Ramos (cell line): ENCODE data around the gene SPACDR.
"Not testable (repeated sequence)": the region's sequence is repeated elsewhere in the genome, so short reads cannot be mapped to it uniquely, and the experiment has no call there.

Source experiments
- in situ Hi-C: fragments of 300-500 bp; cut with MboI; formaldehyde crosslinking; loops from one replicate; pipeline ENCODE4 v1.14.3; 2022; ENCODE audit warnings: low sequenced_read_pairs; ENCODE audit not compliant: unreplicated experiment

The SPACDR gene, protein sequence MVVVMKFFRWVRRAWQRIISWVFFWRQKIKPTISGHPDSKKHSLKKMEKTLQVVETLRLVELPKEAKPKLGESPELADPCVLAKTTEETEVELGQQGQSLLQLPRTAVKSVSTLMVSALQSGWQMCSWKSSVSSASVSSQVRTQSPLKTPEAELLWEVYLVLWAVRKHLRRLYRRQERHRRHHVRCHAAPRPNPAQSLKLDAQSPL

DNA sequence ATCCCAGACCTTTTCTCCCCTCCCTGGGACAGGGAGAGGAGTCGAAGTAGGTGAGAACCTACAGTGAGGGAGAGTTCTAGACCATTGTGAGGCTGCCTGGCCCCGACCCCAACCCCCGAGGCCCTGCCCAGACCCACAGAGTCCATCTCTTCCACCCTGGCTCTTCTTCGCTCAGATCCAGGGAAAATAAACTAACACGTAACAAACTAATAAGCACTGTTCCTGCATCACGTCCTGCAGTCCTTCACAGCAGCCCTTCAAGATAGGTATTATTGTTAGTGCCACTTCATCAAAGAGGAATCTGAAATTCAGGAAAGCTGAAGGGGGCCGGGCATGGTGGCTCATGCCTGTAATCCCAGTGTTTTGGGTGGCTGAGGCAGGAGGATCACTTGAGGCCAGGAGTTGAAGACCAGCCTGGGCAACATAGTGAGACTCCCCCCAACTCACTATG lies at the start of gene SPACDR:
TSS of gene SPACDR (minus strand) at position 51 of the 451 bp plus-strand sequence. CDS start 235 bp downstream, outside the sequence.
- in situ Hi-C loops: no loop called here

DNA sequence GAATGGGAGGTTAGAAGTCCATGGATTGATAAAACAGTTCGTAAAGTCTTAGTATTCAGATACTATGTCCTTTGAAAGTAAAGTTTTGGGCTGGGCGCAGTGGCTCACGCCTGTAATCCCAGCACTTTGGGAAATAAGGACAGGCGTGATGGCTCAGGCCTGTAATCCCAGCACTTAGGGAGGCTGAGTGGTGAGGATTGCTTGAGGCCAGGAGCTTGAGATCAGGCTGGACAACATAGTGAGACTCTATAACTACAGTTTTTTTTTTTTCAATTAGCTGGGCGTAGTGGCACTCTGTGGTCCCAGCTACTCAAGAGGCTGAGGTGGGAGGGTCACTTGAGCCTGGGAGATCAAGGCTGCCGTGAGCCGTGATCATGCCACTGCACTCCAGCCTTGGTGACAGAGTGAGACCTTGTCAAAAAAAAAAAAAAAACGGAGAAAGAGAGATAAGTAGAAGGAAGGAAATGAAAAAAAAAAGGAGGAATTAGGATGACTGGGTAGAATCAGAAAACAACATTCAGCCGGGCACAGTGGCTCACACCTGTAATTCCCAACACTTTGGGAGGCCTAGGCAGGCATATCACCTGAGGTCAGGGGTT lies 49.3 kb upstream of the SPACDR start:
- in situ Hi-C loops: no loop called here

DNA sequence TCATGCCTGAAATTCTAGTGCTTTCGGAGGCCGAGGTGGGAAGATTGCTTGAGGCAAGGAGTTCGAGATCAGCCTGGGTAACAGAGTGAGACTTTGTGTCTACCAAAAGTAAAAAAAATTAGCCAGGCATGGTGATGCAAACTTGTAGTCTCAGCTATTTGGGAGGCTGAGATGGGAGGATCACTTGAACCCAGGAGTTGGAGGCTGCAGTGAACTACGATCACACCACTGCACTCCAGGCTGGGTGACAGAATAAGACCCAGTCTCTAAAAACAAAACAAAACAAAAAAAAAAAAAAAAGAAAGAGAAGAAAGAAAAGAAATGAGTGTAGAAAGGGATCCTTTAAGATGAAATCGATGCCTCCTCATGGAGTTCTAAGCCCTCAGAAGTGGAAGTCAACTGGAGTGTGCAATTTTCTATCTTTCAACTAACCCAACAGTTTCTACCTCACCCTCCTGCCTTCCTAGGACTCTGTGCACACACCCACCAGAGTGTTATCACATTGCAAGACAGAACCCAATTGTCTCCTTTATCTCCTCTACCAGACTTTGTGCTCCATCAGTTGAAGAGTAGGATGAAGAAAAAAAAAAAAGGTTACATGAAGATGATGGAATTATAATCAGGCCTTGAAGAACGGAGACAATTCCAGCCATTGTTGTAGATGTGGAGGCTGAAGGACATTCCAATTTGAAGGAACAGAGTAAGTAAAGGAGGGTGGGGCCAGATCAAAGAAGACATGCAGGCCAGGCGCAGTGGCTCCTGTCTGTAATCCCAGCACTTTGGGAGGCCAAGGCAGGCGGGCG lies 46.6 kb upstream of the SPACDR start:
- in situ Hi-C loops: no loop called here

DNA sequence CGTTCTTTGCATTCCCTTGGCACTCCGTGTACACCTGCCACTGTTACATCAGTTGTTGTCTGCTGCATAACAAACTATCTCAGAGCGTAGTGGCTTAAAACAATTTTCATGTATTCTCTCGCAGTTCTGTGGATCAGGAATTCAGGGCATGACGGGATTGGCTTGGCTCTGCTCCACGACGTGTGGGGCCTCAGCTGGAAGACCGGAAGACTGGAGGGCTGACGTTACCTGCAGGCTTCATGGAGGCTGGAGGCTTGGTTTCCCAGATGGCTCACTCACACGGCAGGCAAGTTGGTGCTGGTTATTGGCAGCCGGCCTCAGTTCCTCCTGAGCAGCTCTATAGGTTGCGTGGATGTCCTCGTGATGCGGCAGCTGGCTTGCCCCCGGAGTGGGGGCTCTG lies 45.2 kb upstream of the SPACDR start:
- in situ Hi-C loops: no loop called here

DNA sequence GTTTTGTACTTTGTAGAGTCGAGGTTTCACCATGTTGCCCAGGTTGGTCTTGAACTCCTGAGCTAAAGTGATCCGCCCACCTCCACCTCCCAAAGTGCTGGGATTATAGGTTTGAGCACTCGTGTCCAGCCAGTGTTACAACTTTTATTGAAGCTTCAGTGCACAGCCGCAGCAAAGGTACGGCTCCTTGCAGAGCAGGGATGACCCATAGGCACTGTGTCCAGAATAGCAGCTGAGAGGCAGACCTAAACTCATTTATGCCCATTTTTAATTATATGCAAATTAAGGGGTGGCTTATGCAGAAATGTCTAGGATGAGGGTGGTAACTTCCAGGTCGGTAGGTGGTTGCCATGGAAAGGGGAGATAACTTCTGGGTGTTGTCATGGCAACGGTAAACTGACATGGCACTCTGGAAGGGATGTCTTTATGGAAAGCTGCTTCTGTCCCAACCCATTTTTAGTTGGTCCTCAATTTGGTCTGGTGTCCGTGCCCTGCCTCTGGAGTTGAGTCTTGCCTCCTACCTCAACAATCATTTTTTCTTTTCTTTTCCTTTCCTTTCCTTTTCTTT lies 42.4 kb upstream of the SPACDR start:
- in situ Hi-C loops: no loop called here

DNA sequence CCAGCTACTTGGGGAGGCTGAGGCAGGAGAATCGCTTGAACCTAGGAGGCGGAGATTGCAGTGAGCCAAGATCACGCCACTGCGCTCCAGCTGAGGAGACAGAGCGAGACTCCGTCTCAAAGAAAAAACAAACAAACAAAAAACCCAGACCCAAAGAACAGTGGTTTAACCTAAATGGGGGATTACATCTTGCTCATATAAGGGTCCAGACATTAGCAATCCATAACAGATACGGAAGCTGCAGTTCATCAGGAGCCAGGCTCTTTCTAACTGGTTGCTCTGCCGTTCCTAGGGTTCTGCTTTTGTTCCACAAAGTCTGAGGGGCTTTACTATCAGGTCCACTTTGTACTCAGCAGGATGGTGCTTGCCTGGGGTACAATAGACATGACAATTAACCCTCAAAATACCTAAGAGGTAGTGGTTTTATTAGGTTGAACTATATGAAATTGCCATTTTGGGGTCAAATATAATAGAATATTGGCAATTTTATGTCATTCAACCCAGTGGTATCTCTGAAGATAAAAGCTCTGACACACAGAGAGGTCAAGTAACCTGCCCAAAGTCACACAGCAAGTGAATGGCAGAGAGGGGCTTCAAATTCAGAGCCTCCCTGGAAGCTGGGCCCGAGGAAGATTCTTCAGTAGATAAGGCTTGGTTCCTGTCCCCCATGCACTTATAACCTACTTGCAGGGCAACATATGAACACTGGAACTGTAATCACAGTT lies 41.0 kb upstream of the SPACDR start:
- in situ Hi-C loops: no loop called here

DNA sequence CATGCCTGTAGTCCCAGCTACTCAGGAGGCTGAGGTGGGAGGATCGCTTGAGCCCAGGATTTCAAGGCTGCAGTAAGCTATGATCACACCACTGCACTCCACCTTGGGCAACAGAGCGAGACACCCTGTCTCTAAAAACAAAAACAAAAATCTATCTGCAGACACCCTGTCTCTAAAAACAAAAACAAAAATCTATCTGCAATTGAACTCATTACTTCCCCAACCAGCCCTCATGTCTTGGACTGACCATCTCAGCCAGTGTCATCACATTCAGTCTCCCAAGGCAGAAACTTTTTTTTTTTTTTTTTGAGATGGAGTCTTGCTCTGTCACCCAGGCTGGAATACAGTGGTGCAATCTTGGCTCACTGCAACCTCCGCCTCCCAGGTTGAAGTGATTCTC lies 40.0 kb upstream of the SPACDR start:
- in situ Hi-C loops: not testable (repeated sequence)

DNA sequence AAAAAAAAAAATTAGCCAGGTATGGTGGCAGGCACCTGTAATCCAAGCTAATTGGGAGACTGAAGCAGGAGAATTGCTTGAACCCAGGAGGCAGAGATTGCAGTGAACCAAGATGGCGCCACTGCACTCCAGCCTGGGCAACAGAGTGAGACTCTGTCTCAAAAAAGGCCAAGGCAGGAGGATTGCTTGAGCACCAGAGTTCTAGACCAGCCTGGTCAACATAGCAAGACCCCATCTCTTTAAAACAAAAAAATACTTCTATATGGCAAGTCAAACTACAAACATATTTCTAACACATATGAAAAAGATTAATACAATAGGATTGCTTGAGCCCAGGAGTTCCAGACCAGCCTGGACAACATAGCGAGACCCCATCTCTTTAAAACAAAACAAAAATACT lies 36.7 kb upstream of the SPACDR start:
- in situ Hi-C loops: not testable (repeated sequence)

DNA sequence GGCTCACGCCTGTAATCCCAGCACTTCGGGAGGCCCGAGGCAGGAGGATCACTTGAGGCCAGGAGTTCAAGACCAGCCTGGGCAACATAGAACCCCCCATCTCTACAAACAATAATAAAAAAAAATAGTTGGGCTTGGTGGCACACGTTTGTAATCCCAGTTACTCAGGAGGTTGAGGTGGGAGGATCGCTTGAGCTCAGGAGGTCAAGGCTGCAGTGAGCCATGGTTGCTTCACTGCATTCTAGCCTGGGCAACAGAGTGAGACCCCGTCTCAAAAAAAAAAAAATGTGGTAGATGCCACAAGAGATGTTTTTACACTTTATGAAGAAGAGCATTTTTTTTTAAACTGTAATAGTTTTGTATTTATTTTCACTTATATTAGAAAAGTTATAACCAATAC lies 32.4 kb upstream of the SPACDR start:
- in situ Hi-C loops: no loop called here

DNA sequence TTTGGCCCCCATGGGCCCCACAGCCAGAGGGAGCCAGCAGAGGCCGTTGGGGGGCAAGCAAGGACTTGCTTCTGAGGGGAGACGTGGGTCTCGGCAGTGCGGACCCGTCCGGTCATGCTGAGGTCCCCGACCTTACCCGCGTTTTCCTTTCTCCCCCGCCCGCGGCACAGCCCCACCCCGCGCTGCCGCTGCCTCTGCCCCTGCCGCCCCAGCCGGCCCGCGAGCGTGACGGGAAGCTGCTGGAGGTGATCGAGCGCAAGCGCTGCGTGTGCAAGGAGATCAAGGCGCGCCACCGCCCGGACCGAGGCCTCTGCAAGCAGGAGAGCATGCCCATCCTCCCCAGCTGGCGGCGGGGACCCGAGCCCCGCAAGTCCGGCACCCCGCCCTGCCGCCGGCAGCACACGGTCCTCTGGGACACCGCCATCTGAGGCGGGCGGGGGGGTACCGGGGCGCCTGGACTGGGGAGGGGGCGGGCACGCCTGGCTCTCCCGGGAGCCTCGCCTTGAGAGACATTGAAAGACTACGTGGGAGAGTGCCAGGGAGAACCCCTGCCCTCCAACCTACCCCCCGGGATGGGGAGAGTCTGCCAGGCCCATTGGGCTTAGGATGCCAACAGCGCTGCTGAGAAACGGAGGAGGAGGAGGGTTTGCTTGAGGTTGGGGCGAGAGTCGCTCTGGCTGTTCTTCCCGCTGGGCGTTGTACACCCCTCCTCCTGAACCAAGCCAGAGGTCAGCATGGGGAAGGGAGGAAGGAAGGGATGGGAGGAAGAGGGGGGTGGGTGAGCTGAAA lies 29.6 kb upstream of the SPACDR start:
- in situ Hi-C loops: no loop called here

DNA sequence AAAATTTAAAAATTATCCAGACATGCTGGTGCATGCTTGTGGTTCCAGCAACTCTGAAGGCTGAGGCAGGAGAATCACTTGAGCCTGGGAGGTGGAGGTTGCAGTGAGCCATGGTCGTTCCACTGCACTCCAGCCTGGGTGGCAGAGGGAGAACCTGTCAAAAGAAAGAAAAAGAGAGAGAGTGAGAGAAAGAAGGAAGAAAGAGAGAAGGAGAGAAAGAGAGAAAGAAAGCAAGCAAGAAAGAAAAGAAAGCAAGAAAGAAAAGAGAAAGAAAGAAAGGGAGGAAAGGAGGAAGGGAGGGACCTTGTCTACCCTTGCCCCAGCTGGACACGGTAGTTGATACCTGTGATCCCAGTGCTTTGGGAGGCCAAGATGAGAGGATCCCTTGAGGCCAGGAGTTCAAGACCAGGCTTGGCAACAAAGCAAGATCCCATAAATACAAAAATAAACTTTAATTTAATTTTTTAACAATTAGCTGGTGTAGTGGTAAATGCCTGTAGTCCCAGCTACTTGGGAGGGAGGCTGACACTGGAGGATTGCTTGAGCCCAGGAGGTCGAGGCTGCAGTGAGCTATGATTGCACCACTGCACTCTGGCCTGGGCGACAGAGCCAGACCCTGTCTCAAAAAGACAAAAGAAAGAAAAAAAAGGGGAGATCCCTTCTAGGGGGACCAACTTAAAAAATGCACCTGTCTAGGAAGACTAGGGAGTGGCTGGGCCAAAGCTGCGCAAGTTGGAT lies 28.8 kb upstream of the SPACDR start:
- in situ Hi-C loops: no loop called here

DNA sequence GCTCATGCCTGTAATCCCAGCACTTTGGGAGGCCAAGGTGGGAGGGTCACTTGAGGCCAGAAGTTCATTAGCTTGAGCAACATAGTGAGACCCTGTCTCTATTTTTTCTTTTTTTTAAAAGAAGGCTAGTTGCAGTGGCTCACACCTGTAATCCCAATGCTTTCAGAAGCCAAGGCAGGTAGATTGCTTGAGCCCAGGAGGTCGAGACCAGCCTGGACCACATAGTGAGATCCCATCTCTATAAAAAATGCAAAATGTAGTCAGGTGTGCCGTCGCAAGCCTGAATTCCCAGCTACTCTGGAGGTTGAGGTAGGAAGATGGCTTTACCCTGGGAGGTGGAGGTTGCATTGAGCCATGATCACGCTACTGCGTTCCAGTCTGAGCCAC lies 27.1 kb upstream of the SPACDR start:
- in situ Hi-C loops: no loop called here

DNA sequence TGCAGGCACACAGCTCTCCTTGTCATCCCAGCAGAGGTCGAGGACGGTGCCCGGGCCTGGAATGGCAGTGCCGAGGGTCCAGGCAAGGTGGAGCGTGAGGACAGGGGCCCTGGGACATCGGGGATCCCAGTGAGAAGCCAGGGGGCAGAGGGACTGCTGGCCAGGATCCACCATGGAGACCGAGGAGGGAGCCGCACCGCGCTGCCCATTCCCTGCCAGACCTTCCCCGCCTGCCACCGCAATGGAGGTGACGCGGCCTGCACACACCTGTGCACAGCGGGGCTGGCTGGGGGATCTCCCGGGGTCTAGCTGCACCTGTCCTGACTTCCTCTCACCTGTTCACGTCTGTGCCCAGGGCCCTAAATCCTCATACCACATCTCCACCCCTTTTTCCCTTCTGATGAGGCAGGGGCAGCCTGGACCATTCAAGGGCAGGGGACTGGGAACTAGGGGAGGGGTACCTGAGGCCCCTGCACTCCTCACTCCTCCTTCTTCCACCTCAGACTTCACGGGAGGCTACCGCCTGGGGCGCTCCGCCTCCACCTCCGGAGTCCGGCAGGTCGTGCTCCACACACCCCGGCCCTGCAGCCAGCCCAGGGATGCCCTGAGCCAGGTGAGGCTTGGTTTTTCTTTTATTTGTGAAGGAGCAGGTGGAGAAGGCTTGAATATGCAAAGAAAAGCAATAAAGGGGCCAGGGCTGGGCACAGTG lies 26.6 kb upstream of the SPACDR start:
- in situ Hi-C loops: no loop called here

DNA sequence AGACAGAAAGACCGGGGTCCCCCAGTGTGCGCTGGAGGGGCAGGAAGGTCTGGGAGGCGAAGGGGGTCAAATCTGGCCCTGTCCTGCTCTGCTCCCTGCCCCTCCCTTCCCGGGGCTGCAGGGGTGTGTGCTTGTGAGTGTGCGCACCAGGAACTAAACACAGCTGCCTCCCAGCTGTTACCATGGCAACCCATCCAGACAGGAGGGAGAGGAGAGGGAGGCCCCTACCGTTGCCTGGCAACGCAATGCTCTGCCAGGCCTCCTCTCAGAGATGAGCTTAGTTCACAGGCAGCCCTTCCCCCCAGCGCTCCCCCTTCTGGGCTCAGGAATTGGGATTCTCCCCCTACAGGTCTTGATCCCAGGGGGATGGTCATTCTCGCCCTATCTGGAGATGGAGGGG lies 25.8 kb upstream of the SPACDR start:
- in situ Hi-C loops: no loop called here

DNA sequence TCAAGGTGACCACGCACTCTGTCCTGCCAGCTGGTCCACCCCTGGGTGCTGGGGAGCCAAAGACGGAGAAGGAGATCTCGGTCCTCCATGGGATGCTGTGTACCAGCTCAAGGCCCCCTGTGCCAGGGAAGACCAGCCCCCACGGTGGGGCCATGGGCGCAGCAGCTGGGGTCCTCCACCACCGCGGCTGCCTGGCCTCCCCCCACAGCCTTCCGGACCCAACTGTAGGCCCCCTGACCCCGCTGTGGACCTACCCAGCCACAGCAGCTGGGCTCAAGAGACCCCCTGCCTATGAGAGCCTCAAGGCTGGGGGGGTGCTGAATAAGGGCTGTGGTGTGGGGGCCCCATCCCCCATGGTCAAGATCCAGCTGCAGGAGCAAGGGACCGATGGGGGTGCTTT lies 25.1 kb upstream of the SPACDR start:
- in situ Hi-C loops: no loop called here

DNA sequence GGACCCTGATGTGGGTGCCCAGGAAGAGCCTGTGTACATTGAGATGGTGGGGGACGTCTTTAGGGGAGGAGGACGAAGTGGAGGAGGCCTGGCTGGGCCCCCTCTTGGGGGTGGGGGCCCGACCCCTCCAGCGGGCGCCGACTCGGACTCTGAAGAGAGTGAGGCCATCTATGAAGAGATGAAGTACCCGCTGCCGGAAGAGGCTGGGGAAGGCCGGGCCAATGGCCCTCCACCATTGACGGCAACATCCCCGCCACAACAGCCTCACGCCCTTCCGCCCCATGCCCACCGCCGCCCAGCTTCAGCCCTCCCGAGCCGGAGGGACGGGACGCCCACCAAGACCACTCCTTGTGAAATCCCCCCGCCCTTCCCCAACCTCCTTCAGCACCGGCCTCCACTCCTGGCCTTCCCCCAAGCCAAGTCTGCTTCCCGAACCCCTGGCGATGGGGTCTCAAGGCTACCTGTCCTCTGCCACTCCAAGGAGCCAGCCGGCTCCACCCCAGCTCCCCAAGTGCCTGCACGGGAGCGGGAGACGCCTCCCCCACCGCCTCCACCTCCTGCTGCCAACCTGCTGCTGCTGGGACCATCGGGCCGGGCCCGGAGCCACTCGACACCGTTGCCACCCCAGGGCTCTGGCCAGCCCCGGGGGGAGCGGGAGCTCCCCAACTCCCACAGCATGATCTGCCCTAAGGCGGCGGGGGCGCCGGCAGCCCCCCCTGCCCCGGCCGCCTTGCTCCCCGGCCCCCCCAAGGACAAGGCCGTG lies 24.5 kb upstream of the SPACDR start:
- in situ Hi-C loops: no loop called here

DNA sequence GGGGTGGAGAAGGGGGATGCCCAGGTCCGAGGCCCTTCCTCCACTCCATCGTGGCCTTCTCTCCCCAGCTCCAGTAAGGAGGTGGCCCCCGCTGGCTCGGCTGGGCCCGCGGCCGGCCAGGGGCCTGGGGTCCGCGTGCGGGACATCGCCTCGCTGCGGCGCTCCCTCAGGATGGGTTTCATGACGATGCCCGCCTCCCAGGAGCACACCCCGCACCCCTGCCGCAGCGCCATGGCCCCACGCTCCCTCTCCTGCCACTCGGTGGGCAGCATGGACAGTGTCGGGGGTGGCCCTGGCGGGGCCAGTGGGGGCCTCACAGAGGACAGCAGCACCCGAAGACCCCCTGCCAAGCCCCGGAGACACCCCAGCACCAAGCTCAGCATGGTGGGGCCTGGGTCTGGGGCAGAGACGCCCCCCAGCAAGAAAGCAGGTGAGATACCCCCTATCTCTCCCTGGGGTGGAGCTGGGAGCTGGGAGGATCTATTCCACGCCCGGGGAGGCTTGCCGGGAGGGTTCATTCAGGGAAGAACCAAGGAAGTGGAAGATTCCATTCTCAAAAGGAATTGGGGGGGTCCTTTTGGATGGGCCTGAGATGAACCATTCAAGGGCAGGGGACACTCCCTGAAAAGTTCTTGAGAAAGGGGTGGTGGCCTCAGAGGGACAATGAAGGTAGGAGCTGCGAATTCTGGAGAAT lies 22.8 kb upstream of the SPACDR start:
- in situ Hi-C loops: no loop called here
